DND-41 (cell line): Measurements from ENCODE around the gene PDC.
"Not testable (repeated sequence)": the region's sequence is repeated elsewhere in the genome, so short reads cannot be mapped to it uniquely, and the experiment has no call there.

ENCODE experiments used
- ATAC-seq: fragments of 200-7000 bp; cut with Tn5 transposase; 3 replicates; pipeline ENCODE4 v1.9.1; 2021; ENCODE audit warnings: low read depth; ENCODE audit not compliant: insufficient read depth
- DNase-seq: peaks from one replicate; pipeline ENCODE4 v3.0.0-alpha.2; 2020
- H2AFZ ChIP-seq: 2 replicates; pipeline ENCODE4 v1.6.0; 2012; ENCODE audit warnings: low read depth, low read length
- H3K27ac ChIP-seq: 2 replicates; pipeline ENCODE4 v1.5.1; 2012; ENCODE audit warnings: low read length, inconsistent platforms
- H3K27me3 ChIP-seq: fragments of 200-600 bp; sonication (generic); 2 replicates; pipeline ENCODE4 v1.6.0; 2012; ENCODE audit warnings: low read length, mild to moderate bottlenecking, inconsistent platforms; ENCODE audit not compliant: insufficient read depth, poor library complexity
- H3K36me3 ChIP-seq: 2 replicates; pipeline ENCODE4 v1.5.1; 2012; ENCODE audit warnings: low read length, inconsistent platforms; ENCODE audit not compliant: insufficient read depth
- H3K4me1 ChIP-seq: 2 replicates; pipeline ENCODE4 v1.5.1; 2012; ENCODE audit warnings: mild to moderate bottlenecking, low read length; ENCODE audit not compliant: insufficient read depth
- H3K4me2 ChIP-seq: 2 replicates; pipeline ENCODE4 v1.6.0; 2012; ENCODE audit warnings: mild to moderate bottlenecking, moderate library complexity, low read length, inconsistent platforms; ENCODE audit not compliant: insufficient read depth
- H3K4me3 ChIP-seq, 2 experiments: fragments of 200-600 bp in 1 of 2; shearing (Covaris generic) in 1 of 2; 2 replicates each; pipeline ENCODE4 v1.5.1; 2012 to 2016; ENCODE audit warnings: inconsistent platforms in 2 of 2, low read length in 2 of 2, mild to moderate bottlenecking in 2 of 2, low read depth in 1 of 2, moderate library complexity in 1 of 2
- H3K79me2 ChIP-seq: 2 replicates; pipeline ENCODE4 v1.6.0; 2012; ENCODE audit warnings: low read length, inconsistent platforms; ENCODE audit not compliant: insufficient read depth
- H3K9ac ChIP-seq: 2 replicates; pipeline ENCODE4 v1.6.0; 2012; ENCODE audit warnings: low read depth, mild to moderate bottlenecking, inconsistent platforms, low read length, moderate library complexity
- H3K9me3 ChIP-seq: 2 replicates; pipeline ENCODE4 v1.5.1; 2012; ENCODE audit warnings: low read length, moderate library complexity, mild to moderate bottlenecking, inconsistent platforms; ENCODE audit not compliant: insufficient read depth, severe bottlenecking
- H4K20me1 ChIP-seq: 2 replicates; pipeline ENCODE4 v1.6.0; 2012; ENCODE audit warnings: low read length; ENCODE audit not compliant: insufficient read depth
- EZH2 ChIP-seq: IDR thresholded peaks from 3 replicates; pipeline ENCODE4 v1.6.1; 2012; ENCODE audit warnings: borderline replicate concordance, low read depth, mild to moderate bottlenecking, moderate library complexity, low read length, inconsistent platforms; ENCODE audit not compliant: severe bottlenecking
- TF ChIP-seq, protein P1 (sequence below): IDR thresholded peaks from 2 replicates; pipeline ENCODE4 v1.5.1; 2012; ENCODE audit warnings: borderline replicate concordance, low read length, moderate library complexity, mild to moderate bottlenecking; ENCODE audit not compliant: poor library complexity, severe bottlenecking; ENCODE audit errors: extremely low read depth

Gene PDC

DNA sequence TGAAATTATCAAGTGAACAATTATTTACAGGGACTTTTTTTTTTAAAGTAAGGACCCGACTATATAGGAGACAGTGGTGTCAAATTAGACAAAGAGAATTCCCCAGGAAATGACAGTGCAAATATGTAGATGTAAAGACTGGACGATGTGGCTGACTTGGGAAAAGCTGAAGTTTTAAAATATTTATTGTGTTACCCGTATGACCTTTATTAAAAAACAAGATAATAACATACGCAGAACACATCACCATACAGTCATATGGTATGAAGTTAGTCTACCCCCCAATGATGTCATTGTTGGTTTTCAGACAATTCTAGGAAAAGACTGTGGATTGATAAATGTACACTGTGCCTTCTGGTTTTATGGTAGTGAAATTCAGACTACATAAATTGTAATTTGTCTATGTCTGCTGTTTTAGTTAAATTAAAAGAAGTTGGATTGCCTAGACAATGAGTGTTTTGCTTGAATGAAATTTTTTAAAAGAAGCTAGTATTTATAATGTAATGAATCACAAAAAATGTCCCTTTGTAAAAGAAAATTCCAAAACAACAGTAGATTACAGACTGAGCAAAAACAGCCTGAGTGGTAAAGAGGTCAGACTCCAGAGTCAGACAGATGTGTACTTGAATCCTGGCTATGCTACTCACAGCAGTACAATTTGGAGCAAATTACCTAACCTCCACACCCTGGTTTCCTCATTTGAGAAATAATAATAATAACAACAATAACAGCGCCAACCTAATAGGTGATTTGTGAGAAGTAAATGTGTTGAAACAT is 15.5 kb upstream of the PDC start:
- Histone ChIP-seq H3K9me3 (no peaks in the 10 kb centered on the region), H3K36me3 (no peaks in the 10 kb centered on the region), H3K9ac (no peak overlapping the region), H3K79me2 (no peaks in the 10 kb centered on the region), H3K4me1 (no peaks in the 10 kb centered on the region), H3K4me2 (no peak overlapping the region), H4K20me1 (no peaks in the 10 kb centered on the region), H3K27ac (no peak overlapping the region), H3K4me3 (no peak overlapping the region), H3K27me3 (peaks cover 4% of the 10 kb centered on the region), H2AFZ (no peak overlapping the region)
- no peak for ATAC-seq
- TF ChIP-seq, protein P1, sequence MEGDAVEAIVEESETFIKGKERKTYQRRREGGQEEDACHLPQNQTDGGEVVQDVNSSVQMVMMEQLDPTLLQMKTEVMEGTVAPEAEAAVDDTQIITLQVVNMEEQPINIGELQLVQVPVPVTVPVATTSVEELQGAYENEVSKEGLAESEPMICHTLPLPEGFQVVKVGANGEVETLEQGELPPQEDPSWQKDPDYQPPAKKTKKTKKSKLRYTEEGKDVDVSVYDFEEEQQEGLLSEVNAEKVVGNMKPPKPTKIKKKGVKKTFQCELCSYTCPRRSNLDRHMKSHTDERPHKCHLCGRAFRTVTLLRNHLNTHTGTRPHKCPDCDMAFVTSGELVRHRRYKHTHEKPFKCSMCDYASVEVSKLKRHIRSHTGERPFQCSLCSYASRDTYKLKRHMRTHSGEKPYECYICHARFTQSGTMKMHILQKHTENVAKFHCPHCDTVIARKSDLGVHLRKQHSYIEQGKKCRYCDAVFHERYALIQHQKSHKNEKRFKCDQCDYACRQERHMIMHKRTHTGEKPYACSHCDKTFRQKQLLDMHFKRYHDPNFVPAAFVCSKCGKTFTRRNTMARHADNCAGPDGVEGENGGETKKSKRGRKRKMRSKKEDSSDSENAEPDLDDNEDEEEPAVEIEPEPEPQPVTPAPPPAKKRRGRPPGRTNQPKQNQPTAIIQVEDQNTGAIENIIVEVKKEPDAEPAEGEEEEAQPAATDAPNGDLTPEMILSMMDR, result no peak
- no peak for TF ChIP-seq EZH2
- DNase-seq, result no peak

DNA sequence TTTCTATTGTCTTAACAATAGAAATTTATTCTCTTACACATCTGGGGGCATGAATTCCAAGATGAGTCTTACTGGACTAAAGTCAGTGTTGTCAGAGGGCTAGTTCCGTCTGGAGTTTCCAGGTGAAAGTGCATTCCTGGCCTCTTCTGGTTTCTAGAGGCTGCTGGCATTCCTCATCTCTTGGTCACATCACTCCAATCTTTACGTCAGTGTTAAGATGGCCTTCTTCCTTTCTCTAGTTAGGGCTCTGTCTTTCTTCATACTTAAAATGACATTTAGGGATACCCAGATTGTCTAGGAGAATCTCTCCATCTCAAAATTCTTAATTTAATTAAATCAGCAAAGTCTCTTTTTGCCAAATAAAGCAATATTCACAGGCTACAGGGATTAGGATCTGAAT is 13.3 kb upstream of the PDC start:
- TF ChIP-seq, protein P1, result no peak
- no peak for TF ChIP-seq EZH2
- H3K4me1 ChIP-seq, result no peaks in the 10 kb centered on the region
- no peak overlapping the region for H3K9ac ChIP-seq
- no peak overlapping the region for H3K4me2 ChIP-seq
- no peak overlapping the region for H2AFZ ChIP-seq
- no peaks in the 10 kb centered on the region for H4K20me1 ChIP-seq
- no peak overlapping the region for H3K4me3 ChIP-seq
- no peak overlapping the region for H3K27ac ChIP-seq
- H3K27me3 ChIP-seq, result peaks cover 4% of the 10 kb centered on the region
- no peaks in the 10 kb centered on the region for H3K79me2 ChIP-seq
- no peaks in the 10 kb centered on the region for H3K36me3 ChIP-seq
- ATAC-seq, result no peak
- DNase-seq, result no peak
- no peaks in the 10 kb centered on the region for H3K9me3 ChIP-seq

DNA sequence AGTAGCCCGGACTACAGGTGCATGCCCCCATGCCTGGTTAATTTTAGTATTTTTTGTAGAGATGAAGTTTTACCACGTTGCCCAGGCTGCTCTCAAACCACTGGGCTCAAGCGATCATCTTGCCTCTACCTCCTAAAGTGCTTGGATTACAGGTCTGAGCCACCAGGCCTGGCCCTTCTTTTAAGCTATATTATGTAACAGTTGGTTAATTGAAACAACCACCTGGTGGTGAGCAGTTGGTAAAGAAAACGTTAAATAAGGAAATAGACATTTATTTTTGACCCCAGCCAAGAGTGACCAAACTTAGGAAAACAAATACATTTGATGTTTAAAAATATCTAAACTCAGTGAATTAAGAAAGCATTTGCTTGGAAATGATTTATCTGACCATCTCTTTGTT is 12.1 kb upstream of the PDC start:
- no peak overlapping the region for H2AFZ ChIP-seq
- H3K36me3 ChIP-seq, result no peaks in the 10 kb centered on the region
- H3K4me3 ChIP-seq, result no peak overlapping the region
- H3K4me1 ChIP-seq, result no peaks in the 10 kb centered on the region
- no peak overlapping the region for H3K4me2 ChIP-seq
- H3K9ac ChIP-seq, result no peak overlapping the region
- H3K9me3 ChIP-seq, result no peaks in the 10 kb centered on the region
- no peak for ATAC-seq
- DNase-seq, result no peak
- no peak overlapping the region for H3K27ac ChIP-seq
- H4K20me1 ChIP-seq, result no peaks in the 10 kb centered on the region
- H3K79me2 ChIP-seq, result no peaks in the 10 kb centered on the region
- H3K27me3 ChIP-seq, result peaks cover 4% of the 10 kb centered on the region
- TF ChIP-seq EZH2, result no peak
- TF ChIP-seq, protein P1, result no peak

DNA sequence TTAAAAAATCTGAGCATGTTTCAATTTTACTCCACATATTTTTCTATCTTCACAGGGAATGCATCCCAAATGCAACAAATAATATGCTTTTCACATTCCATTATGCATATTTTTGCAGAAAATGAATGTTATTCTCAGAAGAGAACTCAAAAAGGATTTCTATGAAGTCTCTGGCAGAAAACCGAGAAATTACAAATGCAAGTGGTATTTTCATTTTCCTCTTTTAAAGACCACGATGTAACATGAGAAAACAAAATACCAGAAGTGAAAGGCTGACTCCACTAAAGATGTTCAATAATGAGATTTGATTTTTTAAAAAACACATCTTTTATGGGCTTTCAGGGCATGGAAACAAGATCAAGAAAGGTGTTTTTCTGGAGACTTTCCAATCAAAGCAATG is 5.0 kb upstream of the PDC start:
- no peaks in the 10 kb centered on the region for H4K20me1 ChIP-seq
- ATAC-seq, result no peak
- no peaks in the 10 kb centered on the region for H3K9me3 ChIP-seq
- no peak overlapping the region for H2AFZ ChIP-seq
- no peaks in the 10 kb centered on the region for H3K79me2 ChIP-seq
- H3K4me3 ChIP-seq, result no peak overlapping the region
- no peak overlapping the region for H3K27ac ChIP-seq
- TF ChIP-seq, protein P1, result no peak
- TF ChIP-seq EZH2, result no peak
- H3K27me3 ChIP-seq, result no peaks in the 10 kb centered on the region
- no peaks in the 10 kb centered on the region for H3K36me3 ChIP-seq
- H3K4me2 ChIP-seq, result no peak overlapping the region
- no peak for DNase-seq
- H3K9ac ChIP-seq, result no peak overlapping the region
- H3K4me1 ChIP-seq, result no peaks in the 10 kb centered on the region

DNA sequence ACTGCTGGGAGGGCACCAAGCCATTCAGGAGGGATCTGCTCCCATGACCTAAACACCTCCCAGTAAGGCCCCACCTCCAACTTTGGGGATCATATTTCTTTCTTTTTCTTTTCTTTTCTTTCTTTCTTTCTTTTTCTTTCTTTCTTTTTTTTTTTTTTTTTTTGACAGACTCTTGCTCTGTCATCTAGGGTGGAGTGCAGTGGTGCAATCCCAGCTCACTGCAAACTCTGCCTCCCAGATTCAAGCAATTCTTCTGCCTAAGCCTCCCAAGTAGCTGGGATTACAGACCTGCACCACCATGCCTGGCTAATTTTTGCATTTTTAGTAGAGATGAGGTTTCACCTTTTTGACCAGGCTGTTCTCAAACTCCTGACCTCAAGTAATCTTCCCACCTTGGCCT is 4.6 kb upstream of the PDC start:
- not testable (repeated sequence) for H3K4me2 ChIP-seq, H3K4me3 ChIP-seq, DNase-seq, ATAC-seq, H3K36me3 ChIP-seq, H3K27me3 ChIP-seq, H3K9ac ChIP-seq, H3K9me3 ChIP-seq, H3K27ac ChIP-seq, H3K4me1 ChIP-seq, H2AFZ ChIP-seq, H3K79me2 ChIP-seq, H4K20me1 ChIP-seq
